Loucy (cell line): Measurements from ENCODE around the gene SCYGR5.

Experiments used
- H2AFZ ChIP-seq: fragments of 200-600 bp; sonication (generic); 2 replicates; pipeline ENCODE4 v1.6.0; 2016; ENCODE audit warnings: antibody characterized with exemption, mild to moderate bottlenecking, low read length, moderate library complexity
- H3F3A ChIP-seq: fragments of 200-600 bp; 2 replicates; pipeline ENCODE4 v1.6.0; 2016; ENCODE audit warnings: antibody characterized with exemption, low read depth, mild to moderate bottlenecking
- H3K27me3 ChIP-seq: fragments of 200-600 bp; sonication (generic); 2 replicates; pipeline ENCODE4 v1.6.1; 2014; ENCODE audit warnings: low read length, mild to moderate bottlenecking; ENCODE audit not compliant: insufficient read depth, poor library complexity, severe bottlenecking
- H3K36me3 ChIP-seq: fragments of 200-600 bp; sonication (generic); 2 replicates; pipeline ENCODE4 v1.6.1; 2016; ENCODE audit warnings: low read length; ENCODE audit not compliant: insufficient read depth
- H3K4me1 ChIP-seq: fragments of 200-600 bp; sonication (generic); 2 replicates; pipeline ENCODE4 v1.5.1; 2014; ENCODE audit warnings: low read length, mild to moderate bottlenecking; ENCODE audit not compliant: insufficient read depth, poor library complexity, severe bottlenecking
- H3K4me2 ChIP-seq: fragments of 200-600 bp; sonication (generic); 2 replicates; pipeline ENCODE4 v1.6.0; 2014; ENCODE audit warnings: antibody characterized with exemption, low read length, low read depth, mild to moderate bottlenecking; ENCODE audit not compliant: poor library complexity, severe bottlenecking
- H3K4me3 ChIP-seq: fragments of 200-600 bp; sonication (generic); 2 replicates; pipeline ENCODE4 v1.5.1; 2014; ENCODE audit warnings: low read length, mild to moderate bottlenecking, mixed read lengths; ENCODE audit not compliant: poor library complexity, severe bottlenecking
- H3K79me2 ChIP-seq: fragments of 200-600 bp; sonication (generic); 2 replicates; pipeline ENCODE4 v1.6.1; 2014; ENCODE audit warnings: low read length; ENCODE audit not compliant: insufficient read depth
- H3K9ac ChIP-seq: fragments of 200-600 bp; sonication (generic); 2 replicates; pipeline ENCODE4 v1.6.0; 2014; ENCODE audit warnings: mild to moderate bottlenecking, low read depth, low read length, moderate library complexity; ENCODE audit not compliant: poor library complexity, severe bottlenecking
- H3K9me2 ChIP-seq: fragments of 200-600 bp; sonication (generic); replicated peaks from 2 replicates; pipeline ENCODE4 v1.6.1; 2016; ENCODE audit warnings: low read depth, low read length, mixed read lengths
- H3K9me3 ChIP-seq: fragments of 200-600 bp; sonication (generic); 2 replicates; pipeline ENCODE4 v1.6.1; 2014; ENCODE audit warnings: mild to moderate bottlenecking, antibody characterized with exemption, low read length, low read depth; ENCODE audit not compliant: insufficient read depth
- H4K20me1 ChIP-seq: fragments of 200-600 bp; sonication (generic); 2 replicates; pipeline ENCODE4 v1.6.0; 2014; ENCODE audit warnings: antibody characterized with exemption, low read length, mild to moderate bottlenecking; ENCODE audit not compliant: insufficient read depth, poor library complexity, severe bottlenecking
- CTCF ChIP-seq: fragments of 200-600 bp; sonication (generic); conservative IDR thresholded peaks from 2 replicates; pipeline ENCODE4 v1.5.1; 2014; ENCODE audit warnings: mild to moderate bottlenecking, antibody characterized with exemption, low read length
- EZH2phosphoT487 ChIP-seq: fragments of 200-600 bp; IDR thresholded peaks from 2 replicates; pipeline ENCODE4 v1.6.1; 2018; ENCODE audit warnings: antibody characterized with exemption, mild to moderate bottlenecking, moderate library complexity, borderline replicate concordance

SCYGR5 gene

GRCh38 chr2:227687189-227687588 lies 20.6 kb downstream of the SCYGR5 start:
- Histone ChIP-seq H3K4me1 (no peaks in the 10 kb centered on the region), H3K36me3 (no peaks in the 10 kb centered on the region), H3K9me3 (no peaks in the 10 kb centered on the region), H3K9me2 (no peaks in the 10 kb centered on the region), H3F3A (no peaks in the 10 kb centered on the region), H3K4me3 (no peak overlapping the region), H3K4me2 (no peak overlapping the region), H3K79me2 (no peaks in the 10 kb centered on the region), H3K27me3 (no peaks in the 10 kb centered on the region), H3K9ac (no peak overlapping the region), H4K20me1 (no peaks in the 10 kb centered on the region), H2AFZ (no peak overlapping the region)
- no peak for TF ChIP-seq CTCF
- no peak for TF ChIP-seq EZH2phosphoT487

GRCh38 chr2:227696990-227697679 lies 30.5 kb downstream of the SCYGR5 start:
- TF ChIP-seq CTCF (no peak), EZH2phosphoT487 (no peak)
- no peak overlapping the region for H3K4me3 ChIP-seq
- no peak overlapping the region for H3K4me2 ChIP-seq
- H3F3A ChIP-seq, result no peaks in the 10 kb centered on the region
- no peak overlapping the region for H2AFZ ChIP-seq
- H3K9ac ChIP-seq, result no peak overlapping the region
- H3K9me3 ChIP-seq, result no peaks in the 10 kb centered on the region
- H3K27me3 ChIP-seq, result no peaks in the 10 kb centered on the region
- no peaks in the 10 kb centered on the region for H3K79me2 ChIP-seq
- H4K20me1 ChIP-seq, result no peaks in the 10 kb centered on the region
- H3K9me2 ChIP-seq, result no peaks in the 10 kb centered on the region
- H3K36me3 ChIP-seq, result no peaks in the 10 kb centered on the region
- H3K4me1 ChIP-seq, result no peaks in the 10 kb centered on the region

GRCh38 chr2:227701556-227701955 lies 35.0 kb downstream of the SCYGR5 start:
- no peaks in the 10 kb centered on the region for H3K36me3 ChIP-seq
- no peak overlapping the region for H2AFZ ChIP-seq
- no peaks in the 10 kb centered on the region for H3F3A ChIP-seq
- no peak overlapping the region for H3K4me3 ChIP-seq
- no peaks in the 10 kb centered on the region for H4K20me1 ChIP-seq
- H3K4me1 ChIP-seq, result no peaks in the 10 kb centered on the region
- H3K9me2 ChIP-seq, result no peaks in the 10 kb centered on the region
- no peak overlapping the region for H3K9ac ChIP-seq
- H3K9me3 ChIP-seq, result no peaks in the 10 kb centered on the region
- no peak for TF ChIP-seq EZH2phosphoT487
- no peak for TF ChIP-seq CTCF
- no peaks in the 10 kb centered on the region for H3K79me2 ChIP-seq
- no peaks in the 10 kb centered on the region for H3K27me3 ChIP-seq
- no peak overlapping the region for H3K4me2 ChIP-seq
